NCI-H1048 (cell line): Measurements from ENCODE around the gene STOX1.
"Not testable (repeated sequence)": the region's sequence is repeated elsewhere in the genome, so short reads cannot be mapped to it uniquely, and the experiment has no call there.

ENCODE experiments used
- DNase-seq: peaks from one replicate; lab custom pipeline; 2025; lab: John Stamatoyannopoulos, UW

Gene STOX1, protein sequence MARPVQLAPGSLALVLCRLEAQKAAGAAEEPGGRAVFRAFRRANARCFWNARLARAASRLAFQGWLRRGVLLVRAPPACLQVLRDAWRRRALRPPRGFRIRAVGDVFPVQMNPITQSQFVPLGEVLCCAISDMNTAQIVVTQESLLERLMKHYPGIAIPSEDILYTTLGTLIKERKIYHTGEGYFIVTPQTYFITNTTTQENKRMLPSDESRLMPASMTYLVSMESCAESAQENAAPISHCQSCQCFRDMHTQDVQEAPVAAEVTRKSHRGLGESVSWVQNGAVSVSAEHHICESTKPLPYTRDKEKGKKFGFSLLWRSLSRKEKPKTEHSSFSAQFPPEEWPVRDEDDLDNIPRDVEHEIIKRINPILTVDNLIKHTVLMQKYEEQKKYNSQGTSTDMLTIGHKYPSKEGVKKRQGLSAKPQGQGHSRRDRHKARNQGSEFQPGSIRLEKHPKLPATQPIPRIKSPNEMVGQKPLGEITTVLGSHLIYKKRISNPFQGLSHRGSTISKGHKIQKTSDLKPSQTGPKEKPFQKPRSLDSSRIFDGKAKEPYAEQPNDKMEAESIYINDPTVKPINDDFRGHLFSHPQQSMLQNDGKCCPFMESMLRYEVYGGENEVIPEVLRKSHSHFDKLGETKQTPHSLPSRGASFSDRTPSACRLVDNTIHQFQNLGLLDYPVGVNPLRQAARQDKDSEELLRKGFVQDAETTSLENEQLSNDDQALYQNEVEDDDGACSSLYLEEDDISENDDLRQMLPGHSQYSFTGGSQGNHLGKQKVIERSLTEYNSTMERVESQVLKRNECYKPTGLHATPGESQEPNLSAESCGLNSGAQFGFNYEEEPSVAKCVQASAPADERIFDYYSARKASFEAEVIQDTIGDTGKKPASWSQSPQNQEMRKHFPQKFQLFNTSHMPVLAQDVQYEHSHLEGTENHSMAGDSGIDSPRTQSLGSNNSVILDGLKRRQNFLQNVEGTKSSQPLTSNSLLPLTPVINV

DNA sequence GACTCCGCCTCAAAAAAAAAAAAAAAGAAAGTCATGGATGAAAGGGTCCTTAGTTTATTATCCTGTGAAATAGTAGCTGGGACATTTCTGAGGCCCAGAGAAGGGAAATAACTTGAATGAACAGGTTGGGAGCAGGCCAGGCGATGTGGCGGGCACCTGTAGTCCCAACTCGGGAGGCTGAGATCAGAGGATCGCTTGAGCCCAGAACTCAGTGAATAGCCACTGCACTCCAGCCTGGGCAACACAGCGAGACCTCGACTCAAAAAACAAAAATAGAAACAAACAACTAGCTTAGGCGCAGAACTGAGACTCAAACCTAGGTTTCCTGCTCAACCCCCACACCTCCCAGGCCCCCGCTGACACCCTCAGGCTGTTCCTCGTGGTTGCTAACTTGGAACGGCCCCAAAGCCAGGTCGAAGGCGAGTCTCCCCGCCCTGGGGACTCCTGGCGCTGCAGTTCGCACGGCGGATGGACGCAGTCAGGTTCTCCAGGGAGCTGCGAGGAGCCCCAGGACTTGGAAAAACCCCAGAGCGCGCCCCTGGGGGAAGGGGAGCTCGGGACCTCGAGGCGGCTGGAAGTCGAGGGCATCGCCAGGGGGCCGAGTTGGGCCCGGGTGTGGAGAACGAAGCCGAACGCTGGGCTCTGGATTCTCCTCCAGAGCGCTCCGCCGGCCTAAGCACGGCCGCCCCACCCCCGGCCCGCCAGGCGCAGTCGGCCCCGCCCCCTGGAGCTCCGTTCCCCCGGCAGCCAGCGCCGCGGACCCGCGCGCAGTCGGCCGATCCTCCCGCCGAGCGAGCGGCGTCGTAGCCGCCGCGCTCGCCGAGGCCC lies at the start of gene STOX1:
STOX1 (plus strand) TSS at position 768 of the 828 bp plus-strand sequence. CDS start 93 bp downstream, outside the sequence.
- peak; percentile 37 for DNase-seq

DNA sequence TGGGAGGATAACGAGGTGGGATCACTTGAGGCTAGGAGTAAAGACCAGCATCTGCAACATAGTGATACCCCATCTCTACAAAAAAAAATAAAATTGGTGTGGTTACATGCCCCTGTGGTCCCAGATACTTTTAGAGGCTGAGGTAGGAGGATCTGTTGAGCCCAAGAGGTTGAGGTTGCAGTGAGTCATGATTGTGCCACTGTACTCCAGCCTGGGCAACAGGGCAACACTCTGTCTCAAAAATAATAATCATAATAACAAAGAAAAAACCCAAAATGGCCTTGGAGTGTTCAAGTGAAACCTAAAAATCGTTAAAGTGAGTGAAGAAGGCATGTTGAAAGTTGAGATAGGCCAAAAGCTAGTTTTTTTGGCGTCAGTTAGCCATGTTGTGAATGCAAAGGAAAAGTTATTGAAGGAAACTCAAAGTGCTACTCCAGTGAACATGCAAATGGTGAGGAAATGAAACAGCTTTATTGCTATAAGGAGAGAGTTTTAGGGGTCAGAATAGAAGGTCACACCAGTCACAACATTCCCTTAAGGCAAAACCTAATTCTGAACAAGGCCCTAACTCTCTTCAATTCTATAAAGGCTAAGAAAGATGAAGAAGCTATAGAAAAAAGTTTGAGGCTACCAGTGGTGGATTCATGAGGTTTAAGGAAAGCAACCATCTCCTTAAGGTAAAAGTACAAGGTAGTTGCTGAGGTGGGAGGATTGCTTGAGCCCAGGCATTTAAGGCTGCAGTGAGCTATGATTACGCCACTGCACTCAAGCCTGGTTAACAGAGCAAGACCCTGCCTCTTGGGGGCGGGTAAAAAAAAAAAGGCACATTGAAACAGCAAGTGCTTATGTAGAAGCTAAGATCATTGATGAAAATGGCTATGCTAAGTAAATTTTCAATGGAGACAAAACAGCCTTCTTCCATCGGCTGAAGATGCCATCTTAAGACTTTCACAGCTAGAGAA lies 45.4 kb upstream of the STOX1 start:
- no peak for DNase-seq

DNA sequence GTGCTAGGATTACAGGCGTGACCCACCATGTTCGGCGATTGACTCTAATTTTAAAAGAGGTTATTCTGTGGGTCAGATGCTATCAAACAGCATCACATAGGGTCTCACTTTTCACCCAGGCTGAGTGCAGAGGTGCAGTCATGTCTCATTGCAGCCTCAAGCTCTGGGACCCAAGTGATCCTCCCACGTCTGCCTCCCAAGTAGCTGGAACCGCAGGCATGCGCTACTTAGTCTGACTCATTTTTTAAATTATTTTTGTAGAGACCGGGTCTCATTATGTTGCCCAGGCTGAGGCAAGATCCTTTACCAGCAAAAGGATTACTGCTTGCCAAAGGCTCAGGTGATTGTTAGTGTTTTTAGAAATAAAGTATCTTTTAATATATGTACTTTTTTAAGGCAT lies 42.9 kb upstream of the STOX1 start:
- no peak for DNase-seq

DNA sequence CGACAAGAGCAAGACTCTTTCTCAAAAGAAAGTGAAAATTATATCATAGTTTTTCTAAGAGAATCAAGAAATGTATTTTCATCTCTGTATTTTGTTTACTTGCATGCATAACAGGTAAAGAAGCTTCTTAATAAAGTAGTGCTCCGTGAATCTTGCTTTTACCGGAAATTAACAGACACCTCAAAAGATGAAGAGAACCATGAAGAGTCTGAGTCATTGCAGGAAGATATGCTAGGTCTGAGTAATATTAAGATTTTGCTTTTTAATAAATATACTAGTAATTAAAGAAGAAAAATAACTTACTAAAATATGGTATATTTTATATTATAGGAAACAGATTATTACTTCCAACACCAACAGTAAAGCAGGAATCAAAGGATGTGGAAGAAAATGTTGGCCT lies 39.5 kb upstream of the STOX1 start:
- DNase-seq = no peak

DNA sequence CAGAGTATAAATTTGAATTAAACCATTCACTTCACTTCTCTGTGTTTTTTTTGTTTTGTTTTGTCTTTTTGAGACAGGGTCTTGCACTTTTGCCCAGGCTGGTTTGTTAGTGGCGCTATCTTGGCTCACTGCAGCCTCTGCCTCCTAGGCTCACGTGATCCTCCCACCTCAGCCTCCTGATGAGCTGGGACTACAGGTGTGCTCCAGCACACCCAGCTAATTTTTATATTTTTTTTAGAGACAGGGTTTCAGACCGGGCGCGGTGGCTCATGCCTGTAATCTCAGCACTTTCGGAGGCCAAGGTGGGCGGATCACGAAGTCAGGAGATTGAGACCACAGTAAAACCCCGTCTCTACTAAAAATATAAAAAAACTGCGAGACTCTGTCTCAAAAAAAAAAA lies 36.9 kb upstream of the STOX1 start:
- DNase-seq = no peak

DNA sequence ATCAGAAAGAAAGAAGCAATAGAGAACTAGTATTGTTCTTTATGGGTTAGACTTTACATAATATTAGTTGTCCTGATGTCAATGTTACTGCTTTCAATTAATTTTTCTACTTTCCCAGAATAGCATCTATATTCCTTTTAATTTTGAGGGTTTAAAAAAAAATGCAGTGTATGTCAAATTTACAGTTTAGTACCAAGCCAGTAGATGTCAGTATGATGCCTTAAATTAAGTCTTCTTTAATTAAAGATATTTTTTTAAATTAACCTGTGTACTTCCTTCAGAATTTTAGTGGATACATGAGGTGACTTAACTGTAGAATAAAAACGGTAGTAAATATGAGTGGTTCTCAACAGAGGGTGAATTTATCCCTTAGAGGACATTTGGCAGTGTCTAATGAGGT lies 35.2 kb upstream of the STOX1 start:
- DNase-seq = no peak

DNA sequence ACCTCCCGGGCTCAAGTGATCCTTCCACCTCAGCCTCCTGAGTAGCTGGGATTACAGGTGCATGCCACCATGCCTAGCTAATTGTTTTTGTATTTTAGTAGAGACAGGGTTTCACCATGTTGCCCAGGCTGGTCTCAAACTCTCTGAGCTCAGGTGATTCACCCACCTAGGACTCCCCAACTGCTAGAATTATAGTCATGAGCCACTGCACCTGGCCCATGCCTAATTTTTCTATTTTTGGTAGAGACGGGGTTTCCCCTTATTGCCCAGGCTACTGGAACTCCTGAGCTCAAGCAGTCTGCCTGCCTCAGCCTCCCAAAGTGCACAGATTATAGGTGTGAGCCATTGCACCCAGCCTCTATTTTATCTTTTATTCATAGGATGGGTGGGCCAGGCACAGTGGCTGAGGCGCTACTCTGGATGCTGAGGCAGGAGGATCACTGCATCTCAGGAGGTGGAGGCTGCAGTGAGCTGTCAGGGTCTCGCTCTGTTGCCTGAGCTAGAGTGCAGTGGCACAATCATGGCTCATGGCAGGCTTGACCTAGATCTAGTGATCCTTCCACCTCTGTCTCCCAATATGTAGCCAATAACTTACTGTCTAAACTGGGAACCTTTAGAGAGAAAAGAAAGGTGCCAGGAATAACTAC lies 31.3 kb upstream of the STOX1 start:
- DNase-seq = no peak

DNA sequence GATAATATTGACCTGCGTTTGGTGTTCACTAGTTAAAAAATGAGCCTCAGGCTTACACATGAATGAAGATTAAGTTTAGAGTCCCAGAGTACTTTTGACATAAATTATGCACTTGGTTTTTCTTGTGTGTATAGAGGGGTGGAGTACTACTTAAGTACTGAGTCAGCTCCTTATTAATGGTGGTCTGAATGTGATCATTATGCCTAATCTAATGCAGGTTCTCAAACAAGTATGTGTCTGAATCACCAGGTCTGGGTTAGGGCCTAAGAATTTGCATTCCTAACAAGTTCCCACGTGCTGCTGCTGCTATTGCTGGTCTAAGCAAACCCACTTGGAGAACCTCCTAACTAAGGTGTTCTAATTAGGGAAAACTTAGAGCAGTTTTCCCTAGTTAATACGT lies 30.7 kb upstream of the STOX1 start:
- DNase-seq = no peak

DNA sequence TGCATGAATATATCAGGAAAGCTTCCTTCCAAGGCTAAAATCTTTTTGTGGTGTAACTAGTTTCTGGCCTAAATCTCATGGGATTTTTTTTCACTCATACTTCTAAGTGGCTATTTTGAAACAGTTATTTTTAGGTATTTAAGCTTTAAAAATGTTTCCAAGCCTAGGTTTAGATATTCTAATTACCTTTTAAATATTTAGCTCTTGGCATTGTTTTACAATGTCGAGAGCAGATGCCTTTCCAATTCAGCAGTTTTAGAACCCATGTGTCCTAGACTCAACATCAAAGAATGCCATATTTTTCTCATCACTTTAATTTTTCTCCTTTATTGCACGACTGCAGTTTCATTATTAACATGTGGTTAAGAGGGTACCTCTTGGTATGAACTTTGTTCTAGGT lies 27.1 kb upstream of the STOX1 start:
- DNase-seq = no peak

DNA sequence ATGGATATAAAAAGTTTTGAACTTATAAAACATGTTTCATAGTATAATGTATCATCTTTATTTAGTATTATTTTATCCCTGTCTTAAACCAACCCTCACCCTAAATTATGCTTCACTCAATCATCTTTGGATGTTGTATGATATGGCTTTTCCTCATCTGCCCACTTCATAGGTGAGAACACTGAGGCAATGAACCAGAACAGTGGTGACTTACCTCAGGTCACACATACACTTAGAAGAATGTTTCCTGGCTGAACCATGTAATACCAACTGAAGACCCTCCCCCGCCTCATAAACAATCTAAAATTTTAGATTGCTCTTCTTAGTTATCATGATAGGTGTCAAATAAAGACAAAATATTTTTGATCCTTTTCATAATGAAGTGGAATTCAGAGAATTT lies 22.6 kb upstream of the STOX1 start:
- no peak for DNase-seq

DNA sequence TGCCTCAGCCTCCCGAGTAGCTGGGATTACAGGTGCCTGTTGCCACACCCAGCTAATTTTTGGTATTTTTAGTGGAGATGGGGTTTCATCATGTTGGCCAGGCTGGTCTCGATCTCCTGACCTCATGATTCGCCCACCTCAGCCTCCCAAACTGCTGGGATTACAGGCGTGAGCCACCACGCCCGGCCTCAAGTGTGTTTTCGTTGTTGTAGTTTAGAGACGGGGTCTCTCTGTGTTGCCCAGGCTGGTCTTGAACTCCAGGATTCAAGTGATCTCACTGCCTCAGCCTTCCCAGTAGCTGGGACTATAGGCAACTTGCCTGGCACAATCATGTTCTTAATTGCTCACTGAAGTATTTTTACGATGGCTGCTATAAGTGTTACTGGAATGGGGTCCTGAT lies 16.5 kb upstream of the STOX1 start:
- DNase-seq = not testable (repeated sequence)

DNA sequence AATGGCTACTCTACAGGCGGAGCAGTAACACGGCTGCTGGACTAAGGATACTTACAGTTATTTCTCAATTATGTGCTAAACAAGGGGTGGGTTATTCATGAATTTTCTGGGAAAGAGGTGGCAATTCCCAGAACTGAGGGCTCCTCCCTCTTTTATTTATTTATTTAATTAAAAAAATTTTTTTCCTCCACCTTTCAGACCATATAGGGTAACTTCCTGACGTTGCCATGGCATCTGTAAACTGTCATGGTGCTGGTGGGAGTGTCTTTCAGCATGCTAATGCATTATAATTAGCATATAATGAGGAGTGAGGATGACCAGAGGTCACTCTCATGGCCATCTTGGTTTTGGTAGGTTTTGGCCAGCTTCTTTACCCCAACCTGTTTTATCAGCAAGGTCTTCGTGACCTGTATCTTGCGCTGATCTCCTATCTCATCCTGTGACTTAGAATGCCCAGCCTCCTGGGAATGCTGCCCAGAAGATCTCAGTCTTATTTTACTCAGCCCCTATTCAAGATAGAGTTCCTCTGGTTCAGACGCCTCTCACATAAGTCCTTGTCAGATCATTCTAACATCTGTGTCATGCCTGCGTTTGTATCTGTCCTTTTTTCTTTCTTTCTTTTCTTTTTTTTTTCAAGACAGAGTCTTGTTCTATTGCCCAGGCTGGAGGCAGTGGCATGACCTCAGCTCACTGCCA lies 15.9 kb upstream of the STOX1 start:
- no peak for DNase-seq

DNA sequence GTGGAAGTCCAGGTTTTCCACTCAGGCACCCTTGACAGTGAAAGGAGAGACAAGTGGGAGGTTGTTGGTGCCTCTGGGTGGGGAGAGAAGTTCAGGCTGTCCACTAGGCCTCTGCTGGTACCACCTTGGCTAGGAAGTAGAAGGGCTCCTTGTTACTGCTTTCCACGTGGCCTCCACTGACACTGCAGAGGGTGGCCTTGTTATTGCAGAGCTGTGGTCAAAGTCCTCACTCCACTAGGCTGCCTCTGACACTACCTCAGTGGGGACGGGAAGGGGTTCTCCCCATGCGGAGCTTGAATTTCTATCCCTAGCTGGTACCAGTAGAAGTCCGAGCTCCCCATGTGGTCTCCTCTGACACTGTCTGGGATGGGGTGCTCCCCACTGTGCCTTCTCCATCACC lies 14.9 kb upstream of the STOX1 start:
- DNase-seq = no peak

DNA sequence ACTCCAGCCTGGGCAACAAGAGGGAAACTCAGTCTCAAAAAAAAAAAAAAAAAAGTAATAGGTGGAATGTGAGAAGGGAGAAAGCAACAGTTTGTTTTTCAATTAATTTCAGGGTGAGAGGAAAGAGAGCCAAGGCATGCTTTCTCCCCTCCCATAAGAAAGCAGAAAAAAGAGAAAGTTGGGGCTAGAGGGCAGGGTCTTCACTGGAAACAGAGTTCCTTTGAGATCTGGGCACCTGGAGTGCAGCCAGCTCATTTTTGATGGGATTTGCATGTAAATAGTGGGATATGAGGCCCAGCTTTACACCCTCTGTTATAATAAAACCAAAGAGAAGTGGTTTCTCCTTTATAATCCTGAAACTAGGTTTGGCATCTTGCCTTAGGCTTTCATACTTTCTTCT lies 13.8 kb upstream of the STOX1 start:
- peak; percentile 25 for DNase-seq

DNA sequence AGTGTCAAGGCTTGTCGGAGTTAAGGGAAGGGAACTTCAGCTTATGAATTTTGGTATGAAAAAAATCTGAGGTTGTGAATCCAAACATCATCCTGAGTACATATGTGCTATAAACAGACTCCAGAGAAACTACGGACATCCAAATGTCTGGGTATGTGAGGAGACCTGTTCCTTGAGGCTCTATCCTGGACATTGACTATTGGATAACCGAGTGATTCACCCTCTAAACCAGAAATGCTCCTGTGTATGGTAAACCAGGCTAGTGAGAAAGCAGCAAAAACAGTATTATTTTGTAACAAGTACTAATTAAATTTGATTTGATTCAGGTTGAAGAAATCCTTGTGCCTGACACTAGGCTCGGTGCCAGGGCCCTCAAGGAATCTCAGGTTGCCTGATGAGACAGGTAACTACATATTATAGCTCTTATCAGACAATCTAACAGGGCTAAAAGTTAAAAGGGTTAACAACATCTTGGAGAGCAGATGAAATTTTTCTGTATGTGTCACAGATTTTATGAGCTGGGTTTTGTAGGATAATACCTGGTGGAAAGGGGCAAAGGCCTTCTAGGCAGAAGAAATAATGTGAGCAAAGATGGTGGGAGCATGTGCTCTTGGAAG lies 10.4 kb upstream of the STOX1 start:
- DNase-seq = no peak

DNA sequence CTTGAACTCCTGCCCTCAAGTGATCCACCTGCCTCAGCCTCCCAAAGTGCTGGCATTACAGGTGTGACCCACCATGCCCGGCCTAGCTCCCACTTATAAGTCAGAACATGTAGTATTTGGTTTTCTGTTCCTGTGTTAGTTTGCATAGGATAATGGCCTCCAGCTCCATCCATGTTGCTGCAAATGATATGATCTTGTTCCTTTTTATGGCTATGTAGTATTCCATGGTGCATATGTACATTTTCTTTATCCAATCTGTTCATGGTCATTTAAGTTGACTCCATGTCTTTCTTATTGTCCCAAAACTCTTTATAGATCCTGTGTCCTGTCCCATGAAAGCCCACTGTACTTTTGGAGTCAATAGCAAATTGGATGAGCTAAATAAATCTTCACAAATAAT lies 7.0 kb upstream of the STOX1 start:
- not testable (repeated sequence) for DNase-seq

DNA sequence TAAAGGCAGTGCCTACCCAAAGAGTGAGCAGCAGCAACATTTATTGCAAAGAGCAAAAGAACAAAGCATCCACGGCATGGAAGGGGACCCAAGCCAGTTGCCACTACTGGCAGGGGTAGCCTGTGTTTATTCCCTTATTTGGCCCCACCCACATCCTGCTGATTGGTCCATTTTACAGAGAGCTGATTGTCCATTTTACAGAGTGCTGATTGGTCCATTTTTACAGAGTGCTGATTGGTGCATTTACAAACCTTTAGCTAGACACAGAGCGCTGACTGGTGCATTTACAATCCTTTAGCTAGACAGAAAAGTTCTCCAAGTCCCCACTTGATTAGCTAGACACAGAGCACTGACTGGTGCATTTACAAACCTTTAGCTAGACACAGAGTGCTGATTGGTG lies 4.7 kb upstream of the STOX1 start:
- DNase-seq = not testable (repeated sequence)

DNA sequence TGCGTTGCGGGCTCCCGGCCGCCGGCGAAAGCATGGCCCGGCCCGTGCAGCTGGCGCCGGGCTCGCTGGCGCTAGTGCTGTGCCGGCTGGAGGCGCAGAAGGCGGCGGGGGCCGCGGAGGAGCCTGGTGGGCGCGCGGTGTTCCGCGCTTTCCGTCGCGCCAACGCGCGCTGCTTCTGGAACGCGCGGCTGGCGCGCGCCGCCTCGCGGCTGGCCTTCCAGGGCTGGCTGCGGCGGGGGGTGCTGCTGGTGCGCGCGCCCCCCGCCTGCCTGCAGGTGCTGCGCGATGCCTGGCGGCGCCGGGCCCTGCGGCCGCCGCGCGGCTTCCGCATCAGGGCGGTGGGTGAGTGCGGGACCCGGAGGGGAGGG lies 245 bp downstream of the STOX1 start:
- not testable (repeated sequence) for DNase-seq

DNA sequence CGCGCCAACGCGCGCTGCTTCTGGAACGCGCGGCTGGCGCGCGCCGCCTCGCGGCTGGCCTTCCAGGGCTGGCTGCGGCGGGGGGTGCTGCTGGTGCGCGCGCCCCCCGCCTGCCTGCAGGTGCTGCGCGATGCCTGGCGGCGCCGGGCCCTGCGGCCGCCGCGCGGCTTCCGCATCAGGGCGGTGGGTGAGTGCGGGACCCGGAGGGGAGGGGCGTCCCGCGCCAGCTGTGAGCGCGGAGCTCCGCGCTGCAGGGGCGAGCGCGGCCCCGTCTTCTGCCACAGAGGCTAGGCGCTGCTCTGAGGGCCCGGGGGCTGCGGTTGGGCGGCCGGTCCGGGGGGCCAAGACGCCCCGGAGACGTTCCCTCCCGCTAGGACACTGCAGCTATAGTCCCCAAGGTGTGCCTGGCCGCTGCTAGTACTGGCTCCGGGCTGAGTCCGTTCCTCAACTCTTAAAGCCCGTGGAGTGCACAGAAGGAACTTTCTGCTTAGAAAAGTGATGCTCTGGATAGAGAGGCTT lies 811 bp downstream of the STOX1 start:
- not testable (repeated sequence) for DNase-seq
